ENCODE measurements around the gene PLA2G2C.

Gene PLA2G2C

GRCh38 chr1:20184997-20185833, 1.1 kb downstream of the PLA2G2C start:
- DNase-seq (ENCODE audit: low read depth, low spot score), result no peak

- no peak for DNase-seq (ENCODE audit: low read depth, low spot score)
These were observed 1.8 kb downstream of the PLA2G2C start for GRCh38 chr1:20184481-20184900.

GRCh38 chr1:20183616-20184271, 2.6 kb downstream of the PLA2G2C start:
- DNase-seq (ENCODE audit: low read depth, low spot score), result no peak

GRCh38 chr1:20183035-20183434, 3.3 kb downstream of the PLA2G2C start:
- DNase-seq (ENCODE audit: low read depth, low spot score), result no peak

- no peak for DNase-seq (ENCODE audit: low read depth, low spot score)
These were observed 3.9 kb downstream of the PLA2G2C start for GRCh38 chr1:20182415-20182814.

GRCh38 chr1:20180844-20181207, 5.5 kb downstream of the PLA2G2C start:
- no peak for DNase-seq (ENCODE audit: low read depth, low spot score)

GRCh38 chr1:20180129-20180843, 6.0 kb downstream of the PLA2G2C start:
- no peak for DNase-seq (ENCODE audit: low read depth, low spot score)

- DNase-seq (ENCODE audit: low read depth, low spot score), result no peak
These were observed 6.8 kb downstream of the PLA2G2C start for GRCh38 chr1:20179371-20180128.

GRCh38 chr1:20178634-20179370, 7.5 kb downstream of the PLA2G2C start:
- no peak for DNase-seq (ENCODE audit: low read depth, low spot score)

- no peak for DNase-seq (ENCODE audit: low read depth, low spot score)
These were observed 11.2 kb downstream of the PLA2G2C start for GRCh38 chr1:20174937-20175666.

- no peak for DNase-seq (ENCODE audit: low read depth, low spot score)
These were observed 14.2 kb downstream of the PLA2G2C start for GRCh38 chr1:20172033-20172590.

- DNase-seq (ENCODE audit: low read depth, low spot score), result no peak
These were observed 16.4 kb downstream of the PLA2G2C start for GRCh38 chr1:20169932-20170331.

GRCh38 chr1:20168564-20169491, 17.5 kb downstream of the PLA2G2C start:
- no peak for DNase-seq (ENCODE audit: low read depth, low spot score)

- no peak for DNase-seq (ENCODE audit: low read depth, low spot score)
These were observed 19.2 kb downstream of the PLA2G2C start for GRCh38 chr1:20167126-20167525.

GRCh38 chr1:20166051-20166450, 20.3 kb downstream of the PLA2G2C start:
- DNase-seq (ENCODE audit: low read depth, low spot score), result no peak

- DNase-seq (ENCODE audit: low read depth, low spot score), result no peak
These were observed 20.8 kb downstream of the PLA2G2C start for GRCh38 chr1:20165522-20165951.

GRCh38 chr1:20164694-20165202, 21.6 kb downstream of the PLA2G2C start:
- no peak for DNase-seq (ENCODE audit: low read depth, low spot score)

GRCh38 chr1:20160034-20160433, 26.3 kb downstream of the PLA2G2C start:
- no peak for DNase-seq (ENCODE audit: low read depth, low spot score)

Measured in smooth muscle cell of the brain vasculature (primary cell).